Effector memory CD4-positive, alpha-beta T cell (primary cell): ENCODE data around the gene CADPS2.
"Not testable (repeated sequence)": the region's sequence is repeated elsewhere in the genome, so short reads cannot be mapped to it uniquely, and the experiment has no call there.

ENCODE experiments used
- DNase-seq, 3 donors: peaks; one replicate each; pipeline ENCODE4 v3.0.0-alpha.2; 2020
- H3K27ac ChIP-seq: 2 replicates; pipeline ENCODE4 v1.7.0; 2013; ENCODE audit warnings: mild to moderate bottlenecking, low read length, moderate library complexity; ENCODE audit not compliant: insufficient read depth, poor library complexity, severe bottlenecking
- H3K27me3 ChIP-seq: replicated peaks from 2 replicates; pipeline ENCODE4 v1.7.0; 2013; ENCODE audit warnings: mild to moderate bottlenecking, low read length; ENCODE audit not compliant: insufficient read depth, control insufficient read depth, poor library complexity, severe bottlenecking
- H3K36me3 ChIP-seq: 2 replicates; pipeline ENCODE4 v1.7.0; 2013; ENCODE audit warnings: mild to moderate bottlenecking, low read length, moderate library complexity; ENCODE audit not compliant: control insufficient read depth, insufficient read depth
- H3K4me1 ChIP-seq: 2 replicates; pipeline ENCODE4 v1.7.0; 2013; ENCODE audit warnings: low read length, mild to moderate bottlenecking; ENCODE audit not compliant: control insufficient read depth, insufficient read depth, poor library complexity, severe bottlenecking
- H3K4me3 ChIP-seq: 2 replicates; pipeline ENCODE4 v1.7.0; 2013; ENCODE audit warnings: low read length, low read depth, mild to moderate bottlenecking; ENCODE audit not compliant: insufficient read depth, poor library complexity, severe bottlenecking
- H3K9me3 ChIP-seq: 2 replicates; pipeline ENCODE4 v1.7.0; 2013; ENCODE audit warnings: mild to moderate bottlenecking, low read length, moderate library complexity; ENCODE audit not compliant: control insufficient read depth

Gene CADPS2

DNA sequence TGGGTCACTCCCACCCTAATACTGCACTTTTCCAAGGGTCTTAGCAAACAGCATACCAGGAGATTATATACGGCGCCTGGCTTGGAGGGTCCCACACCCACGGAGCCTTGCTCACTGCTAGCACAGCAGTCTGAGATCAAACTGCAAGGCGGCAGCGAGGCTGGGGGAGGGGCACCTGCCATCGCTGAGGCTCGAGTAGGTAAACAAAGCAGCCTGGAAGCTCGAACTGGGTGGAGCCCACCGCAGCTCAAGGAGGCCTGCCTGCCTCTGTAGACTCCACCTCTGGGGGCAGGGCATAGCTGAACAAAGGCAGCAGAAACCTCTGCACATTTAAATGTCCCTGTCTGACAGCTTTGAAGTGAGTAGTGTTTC lies 51.7 kb downstream of the CADPS2 start:
- DNase-seq, H3K4me1 ChIP-seq, H3K27me3 ChIP-seq, H3K9me3 ChIP-seq, H3K4me3 ChIP-seq, H3K27ac ChIP-seq, H3K36me3 ChIP-seq: not testable (repeated sequence)

GRCh38 chr7:122833888-122834570 lies 52.2 kb downstream of the CADPS2 start:
- H3K4me3 ChIP-seq: no peak overlapping the region
- no peak overlapping the region for H3K27ac ChIP-seq
- no peaks in the 10 kb centered on the region for H3K27me3 ChIP-seq

DNA sequence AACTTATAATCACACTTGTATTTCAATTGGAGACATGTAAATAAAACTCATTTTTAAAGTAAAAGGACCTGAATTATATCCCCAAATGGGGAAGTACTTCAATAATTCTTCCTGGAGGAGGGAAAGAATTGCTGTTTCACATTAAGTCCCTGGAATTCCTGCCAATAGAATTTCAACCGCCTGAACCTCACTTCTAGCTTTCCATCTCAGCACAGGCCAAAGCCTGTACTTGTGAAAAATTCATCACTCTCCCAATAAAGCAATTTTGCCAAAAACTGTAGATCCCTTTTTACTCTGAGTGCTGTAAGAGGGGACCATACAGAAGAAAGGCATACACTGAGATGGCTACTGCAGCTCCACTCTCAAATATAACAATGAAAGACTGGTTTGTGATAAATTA lies 54.8 kb downstream of the CADPS2 start:
- no peak for DNase-seq
- H3K9me3 ChIP-seq: no peaks in the 10 kb centered on the region
- H3K4me3 ChIP-seq: no peak overlapping the region
- H3K27me3 ChIP-seq: no peaks in the 10 kb centered on the region
- H3K36me3 ChIP-seq: no peaks in the 10 kb centered on the region
- no peaks in the 10 kb centered on the region for H3K4me1 ChIP-seq
- H3K27ac ChIP-seq: no peak overlapping the region

More at GRCh38 chr7:122833888-122834570, 52.2 kb downstream of the CADPS2 start:
- no peak for DNase-seq
- Histone ChIP-seq H3K4me1 (no peaks in the 10 kb centered on the region), H3K9me3 (no peaks in the 10 kb centered on the region), H3K36me3 (no peaks in the 10 kb centered on the region)

DNA sequence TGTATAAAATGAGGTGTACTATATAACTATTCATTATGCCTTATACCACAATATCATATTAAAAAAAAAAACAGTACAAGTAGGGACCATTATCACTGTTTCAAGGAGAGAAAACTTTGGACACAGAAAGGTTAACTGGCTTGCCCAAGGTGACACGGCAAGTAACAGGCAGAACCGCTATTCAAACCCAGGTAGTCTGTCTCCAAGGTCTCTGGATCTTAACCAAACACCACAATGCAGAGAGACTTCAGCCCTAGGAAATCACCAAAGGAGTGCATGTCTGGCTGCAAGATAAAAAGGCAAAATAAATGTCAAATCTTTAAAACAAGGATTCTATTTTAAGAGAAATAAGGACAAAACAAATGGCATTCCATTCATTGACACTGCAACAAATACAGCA lies 56.3 kb downstream of the CADPS2 start:
- Histone ChIP-seq H3K4me3 (no peak overlapping the region), H3K36me3 (no peaks in the 10 kb centered on the region), H3K27ac (no peak overlapping the region), H3K9me3 (no peaks in the 10 kb centered on the region), H3K4me1 (no peaks in the 10 kb centered on the region), H3K27me3 (no peaks in the 10 kb centered on the region)
- DNase-seq: no peak

GRCh38 chr7:122827763-122828162 lies 58.5 kb downstream of the CADPS2 start:
- DNase-seq: no peak
- Histone ChIP-seq H3K27me3 (no peaks in the 10 kb centered on the region), H3K4me1 (no peaks in the 10 kb centered on the region), H3K36me3 (no peaks in the 10 kb centered on the region), H3K27ac (no peak overlapping the region), H3K9me3 (no peaks in the 10 kb centered on the region), H3K4me3 (no peak overlapping the region)

- H3K4me3 ChIP-seq: no peak overlapping the region
- no peak for DNase-seq
- H3K27me3 ChIP-seq: no peaks in the 10 kb centered on the region
- no peak overlapping the region for H3K27ac ChIP-seq
- H3K36me3 ChIP-seq: no peaks in the 10 kb centered on the region
- no peaks in the 10 kb centered on the region for H3K9me3 ChIP-seq
- no peaks in the 10 kb centered on the region for H3K4me1 ChIP-seq
Measured at GRCh38 chr7:122813845-122814244, 72.4 kb downstream of the CADPS2 start.

GRCh38 chr7:122803851-122804250 lies 82.4 kb downstream of the CADPS2 start:
- H3K4me3 ChIP-seq: no peak overlapping the region

DNA sequence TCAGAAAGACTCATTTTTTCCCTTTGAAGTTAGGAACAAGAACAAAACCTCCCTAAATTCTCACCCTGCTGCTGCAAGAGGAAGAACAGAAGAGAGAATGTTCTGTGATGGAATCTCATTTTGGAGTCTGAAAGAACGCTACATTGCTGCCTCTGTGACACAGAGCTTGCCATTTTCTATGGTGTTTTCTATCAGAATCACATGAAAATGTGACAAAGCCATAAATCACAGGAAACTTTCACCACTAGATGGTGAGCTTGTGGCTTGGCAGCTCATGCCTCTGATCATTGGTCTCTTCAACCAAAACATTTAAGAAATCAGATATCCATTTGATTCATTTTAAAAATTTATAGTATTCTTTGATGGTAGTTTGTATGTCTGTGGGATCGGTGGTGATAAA lies 82.9 kb downstream of the CADPS2 start:
- Histone ChIP-seq H3K4me1 (no peaks in the 10 kb centered on the region), H3K36me3 (no peaks in the 10 kb centered on the region), H3K9me3 (no peaks in the 10 kb centered on the region), H3K27me3 (no peaks in the 10 kb centered on the region), H3K27ac (no peak overlapping the region), H3K4me3 (no peak overlapping the region)
- no peak for DNase-seq

More at GRCh38 chr7:122803851-122804250, 82.4 kb downstream of the CADPS2 start:
- Histone ChIP-seq H3K27me3 (no peaks in the 10 kb centered on the region), H3K4me1 (no peaks in the 10 kb centered on the region), H3K9me3 (no peaks in the 10 kb centered on the region), H3K36me3 (no peaks in the 10 kb centered on the region), H3K27ac (no peak overlapping the region)
- no peak for DNase-seq

DNA sequence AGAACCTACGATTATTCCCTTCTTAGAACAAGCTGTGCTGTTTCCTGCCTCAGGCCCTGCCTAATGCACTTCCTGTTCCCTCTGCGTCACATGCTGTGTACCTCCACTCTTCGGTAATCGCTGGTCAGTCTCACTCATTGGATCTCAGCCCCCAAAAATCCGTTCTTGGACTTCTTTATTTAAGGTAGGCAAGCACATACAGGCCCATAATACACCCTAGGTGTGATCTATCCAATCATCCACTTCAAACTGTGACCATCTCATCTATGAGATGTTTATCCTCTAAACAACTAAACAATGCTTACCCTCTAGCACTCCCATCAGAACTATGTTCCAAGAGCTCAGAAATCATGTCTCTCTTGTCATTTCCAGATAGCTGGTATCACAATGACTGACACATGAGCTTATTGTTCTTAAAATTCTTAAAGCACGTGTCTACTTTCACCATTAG lies 83.9 kb downstream of the CADPS2 start:
- Histone ChIP-seq H3K4me3 (no peak overlapping the region), H3K36me3 (no peaks in the 10 kb centered on the region), H3K4me1 (no peaks in the 10 kb centered on the region), H3K27ac (no peak overlapping the region), H3K9me3 (no peaks in the 10 kb centered on the region), H3K27me3 (no peaks in the 10 kb centered on the region)
- no peak for DNase-seq

- Histone ChIP-seq H3K9me3 (no peaks in the 10 kb centered on the region), H3K27ac (no peak overlapping the region), H3K27me3 (no peaks in the 10 kb centered on the region), H3K4me3 (no peak overlapping the region), H3K36me3 (no peaks in the 10 kb centered on the region), H3K4me1 (no peaks in the 10 kb centered on the region)
- DNase-seq: no peak
Measured at GRCh38 chr7:122791959-122792545, 94.2 kb downstream of the CADPS2 start.
